Activated effector memory CD4-positive, alpha-beta T cell treated with Interleukin-2 at 50 U/mL for 16 hours (primary cell): ENCODE data around the gene RNLS.
"Not testable (repeated sequence)": the region's sequence is repeated elsewhere in the genome, so short reads cannot be mapped to it uniquely, and the experiment has no call there.

ENCODE experiments used
- DNase-seq: peaks from one replicate; pipeline ENCODE4 v3.0.0-alpha.2; 2020

Gene RNLS

DNA sequence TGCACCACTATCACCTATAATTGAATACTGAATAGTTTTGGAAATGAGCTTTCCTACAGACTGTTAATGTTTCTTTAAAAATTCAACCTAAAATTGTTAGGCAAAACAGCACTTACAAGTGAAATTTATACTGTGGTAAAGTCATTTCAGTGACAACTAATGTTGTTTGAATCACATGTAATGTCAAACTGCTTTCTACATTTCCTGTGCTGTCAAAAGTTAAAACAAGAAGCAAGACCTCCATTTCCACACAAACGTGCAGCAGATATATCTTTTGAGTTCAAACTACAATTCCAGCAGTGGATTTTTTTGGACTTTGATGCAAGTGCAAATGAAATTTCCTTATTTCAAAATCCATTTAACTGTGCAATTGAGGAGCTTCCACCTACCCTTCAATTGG, 199.8 kb downstream of the RNLS start:
- DNase-seq: no peak

DNA sequence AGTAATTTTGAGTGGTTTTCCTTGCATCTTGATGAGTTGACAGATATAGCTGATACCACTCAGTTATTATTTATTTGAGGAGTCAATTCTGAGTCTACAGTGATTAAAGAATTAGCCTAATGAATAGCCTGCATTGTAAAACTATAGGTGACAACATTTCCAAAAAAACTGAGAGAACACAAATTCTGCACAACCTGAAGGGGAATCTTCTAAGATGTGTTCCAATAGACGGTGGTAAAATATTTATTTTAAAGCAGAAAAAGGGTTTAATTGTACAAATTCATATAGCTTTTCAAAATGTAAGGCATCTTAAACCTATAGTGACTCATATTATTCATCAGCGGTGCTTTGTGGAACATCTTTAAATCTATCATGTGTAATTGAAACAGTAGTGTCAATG, 200.4 kb downstream of the RNLS start:
- DNase-seq: no peak

DNA sequence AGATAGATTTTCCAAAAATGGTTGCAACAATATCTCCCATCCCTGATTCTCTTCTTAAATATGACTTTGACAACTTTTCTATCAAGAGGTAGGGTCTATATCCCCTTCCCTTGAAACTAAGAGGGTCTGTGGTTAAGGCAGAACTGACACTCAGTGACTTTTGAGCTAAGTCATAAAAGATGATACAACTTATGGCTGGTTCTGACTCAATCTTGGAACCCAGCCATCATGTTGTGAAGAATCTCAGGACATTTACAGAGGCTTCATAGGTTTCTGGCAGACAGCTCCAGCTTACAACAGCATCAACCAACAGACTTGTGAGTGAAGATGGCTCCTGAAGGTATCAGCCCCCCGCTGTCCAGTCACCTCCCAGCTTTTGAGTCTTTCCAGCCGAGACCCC, 203.5 kb downstream of the RNLS start:
- no peak for DNase-seq

DNA sequence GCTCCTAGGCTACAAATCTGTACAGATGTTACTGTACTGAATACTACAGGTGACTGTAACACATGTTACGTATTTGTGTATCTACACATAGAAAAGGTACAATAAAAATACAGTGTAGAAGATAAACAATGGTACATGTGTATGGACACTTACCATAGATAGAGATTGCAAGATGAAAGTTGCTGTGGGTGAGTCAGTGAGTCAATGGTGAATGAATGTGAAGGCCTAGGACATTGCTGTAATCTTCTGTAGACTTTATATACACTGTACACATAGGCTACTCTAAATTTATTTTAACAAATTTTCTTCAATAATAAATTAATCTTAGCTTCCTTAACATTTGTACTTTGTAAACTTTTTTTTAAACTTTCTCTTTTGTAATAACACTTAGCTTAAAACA, 205.6 kb downstream of the RNLS start:
- no peak for DNase-seq

DNA sequence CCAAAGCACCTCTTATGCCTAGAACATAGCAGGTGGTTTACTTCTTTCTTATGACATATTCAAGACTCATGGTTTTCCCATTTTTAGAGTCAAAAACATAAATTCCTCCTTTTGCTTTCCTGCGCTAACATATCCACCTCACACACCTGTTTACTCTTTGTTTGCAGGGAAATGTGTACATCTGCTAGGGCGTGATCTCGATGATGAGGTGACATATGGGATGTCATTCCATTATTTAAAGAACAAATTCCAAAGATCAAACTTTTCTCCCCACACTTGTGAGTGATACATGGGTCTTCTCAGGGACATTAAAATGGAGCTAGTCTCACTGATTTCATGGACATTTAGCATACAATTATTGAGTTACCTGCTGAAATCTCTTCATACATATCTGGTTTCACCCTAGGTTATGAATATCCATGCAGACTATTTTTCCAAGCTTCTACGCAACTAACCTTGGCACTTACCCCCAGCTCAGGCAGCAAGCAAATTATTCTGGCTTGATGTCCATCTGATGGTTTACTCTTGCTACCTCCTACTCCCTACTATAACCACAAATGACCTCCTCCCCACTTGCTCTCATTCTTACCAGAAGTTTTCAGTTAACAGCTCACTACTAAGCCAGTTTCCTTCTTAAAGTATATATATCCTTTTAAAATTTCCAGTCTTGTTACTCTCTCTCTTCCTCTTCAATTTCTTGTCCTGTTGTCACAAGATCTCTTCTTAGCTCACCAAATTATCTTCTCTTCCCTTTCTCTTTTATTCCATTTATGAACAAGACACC, 208.5 kb downstream of the RNLS start:
- no peak for DNase-seq

DNA sequence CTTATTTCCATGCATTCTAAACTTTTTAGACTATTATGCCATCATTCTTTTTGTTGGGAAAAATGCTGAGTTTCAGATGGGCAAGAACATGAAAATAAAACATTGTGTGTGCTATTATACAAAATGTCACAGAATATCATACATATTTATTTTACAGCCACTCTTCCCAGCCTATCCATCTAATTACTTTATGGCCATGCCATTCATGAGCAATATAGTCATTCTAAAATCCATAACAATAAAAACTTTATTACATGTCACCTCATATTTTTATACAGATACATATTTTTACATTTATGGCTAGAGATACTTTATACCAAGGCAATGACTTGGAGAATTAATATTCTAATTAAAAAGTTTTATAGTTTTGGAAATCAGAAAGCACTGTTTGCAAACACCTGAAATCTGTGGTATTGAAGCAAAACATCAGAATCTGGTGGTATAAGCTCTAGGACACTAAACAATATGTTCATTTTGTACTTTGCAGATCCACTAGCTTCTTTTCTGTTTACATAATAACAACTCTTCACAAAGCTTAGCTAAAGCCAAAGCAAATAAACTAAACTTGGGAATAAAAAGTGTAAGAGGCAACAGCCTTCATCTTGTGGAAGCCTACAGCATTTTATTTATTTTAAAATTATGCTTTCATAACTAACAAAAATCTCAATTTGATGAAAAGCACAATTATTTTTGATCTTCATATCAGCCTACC, 210.1 kb downstream of the RNLS start:
- DNase-seq: no peak

DNA sequence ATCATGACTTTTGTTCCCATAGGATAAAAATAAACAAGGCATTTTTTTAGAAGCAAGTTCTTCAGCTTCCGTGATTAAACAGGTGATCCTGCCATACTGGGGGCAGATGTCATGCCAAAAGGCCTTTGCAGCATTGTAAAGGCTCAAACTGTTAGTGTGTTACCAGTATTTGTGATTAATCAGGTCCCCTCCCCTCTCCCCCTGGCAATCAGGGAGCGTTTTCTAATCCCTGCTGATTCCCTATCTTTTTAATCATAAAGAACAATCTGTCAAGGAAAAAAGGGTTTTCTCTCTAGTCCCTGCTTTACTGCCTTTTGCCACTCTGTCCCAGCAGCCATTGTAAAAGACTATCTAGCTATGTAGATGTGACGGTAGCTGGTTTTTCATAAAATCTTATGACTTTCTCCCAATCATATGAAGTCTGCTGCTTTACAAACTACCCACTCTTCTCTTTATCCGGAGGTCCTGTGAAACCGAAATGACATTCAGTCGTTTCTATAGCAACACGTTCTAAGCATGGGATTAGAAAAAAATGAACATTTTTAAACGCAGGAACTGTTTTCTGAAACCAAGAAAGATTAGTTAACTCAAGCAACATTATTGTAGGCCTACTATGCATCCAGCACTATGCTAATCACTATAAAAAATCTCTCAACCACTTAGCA, 210.9 kb downstream of the RNLS start:
- no peak for DNase-seq

DNA sequence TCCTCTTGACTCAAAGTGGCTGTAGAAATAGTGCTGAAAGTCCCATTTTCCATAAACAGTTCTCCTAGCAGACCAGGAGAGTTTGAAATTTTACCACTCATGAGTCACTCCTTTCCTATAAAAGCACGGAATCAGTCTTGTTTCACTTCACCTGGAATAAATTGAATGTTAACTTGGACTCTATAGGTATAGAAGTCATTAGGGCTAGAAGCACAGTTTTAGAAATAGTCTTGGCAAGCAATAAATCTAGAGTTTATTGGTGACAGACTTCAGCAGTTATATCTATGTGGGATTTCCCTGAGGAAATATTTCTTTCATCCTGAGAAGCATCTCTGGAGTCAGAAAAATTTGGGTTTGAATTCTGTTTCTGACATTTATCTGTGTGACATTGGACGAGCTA, 212.4 kb downstream of the RNLS start:
- DNase-seq: no peak

DNA sequence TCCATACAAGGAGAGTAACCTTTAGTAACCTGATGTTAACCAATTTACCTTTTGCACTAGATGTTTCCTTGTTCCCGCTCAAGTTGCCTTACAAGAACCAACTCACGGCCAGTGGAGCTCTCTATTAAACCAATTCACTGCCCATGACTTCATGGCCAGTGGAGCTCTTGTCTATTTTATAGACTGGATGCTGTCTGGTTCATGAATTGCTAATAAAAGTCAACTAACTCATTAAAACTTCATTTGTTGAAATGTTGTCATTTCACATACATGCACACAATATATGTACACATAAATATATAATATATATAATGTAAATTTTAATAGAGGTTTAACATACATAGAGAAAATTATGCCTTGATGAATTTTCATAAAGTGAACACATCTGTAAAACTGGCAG, 216.3 kb downstream of the RNLS start:
- DNase-seq: no peak

DNA sequence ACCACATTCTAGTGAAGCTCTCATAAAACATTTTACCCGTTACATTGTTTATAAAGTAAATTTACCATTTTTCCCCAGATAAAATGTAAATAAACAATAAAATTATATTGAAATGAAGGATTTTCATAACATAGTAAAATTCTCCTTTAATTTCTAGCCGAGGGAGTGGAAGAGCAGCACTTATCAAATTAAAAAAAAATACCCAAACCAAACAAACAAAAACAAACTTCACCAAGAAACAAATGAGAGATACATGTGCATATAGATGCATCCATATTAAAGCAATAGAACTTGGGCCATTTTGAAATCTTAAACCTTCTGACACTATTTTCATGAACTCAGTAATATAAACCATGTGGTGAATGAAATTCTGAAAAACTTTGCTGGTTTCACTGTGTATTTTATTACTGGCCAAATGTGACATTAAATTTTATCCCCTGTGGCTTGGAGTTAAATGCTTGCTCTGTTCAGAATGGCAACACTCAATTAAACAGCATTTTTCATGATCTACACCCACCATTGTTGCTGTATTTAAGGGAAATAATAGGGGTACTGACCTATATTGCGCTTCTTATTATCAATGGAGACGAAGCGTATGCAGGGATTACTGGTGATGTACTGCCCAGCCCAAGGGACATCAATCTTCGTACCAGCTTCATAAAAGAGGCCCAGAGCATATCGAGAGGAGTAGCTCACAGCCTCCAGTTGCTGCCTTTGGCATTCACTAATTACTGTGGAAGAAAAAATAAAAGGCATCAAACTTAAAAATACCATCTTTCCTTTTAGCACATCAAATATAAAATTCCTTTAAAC, 220.9 kb downstream of the RNLS start:
- no peak for DNase-seq

DNA sequence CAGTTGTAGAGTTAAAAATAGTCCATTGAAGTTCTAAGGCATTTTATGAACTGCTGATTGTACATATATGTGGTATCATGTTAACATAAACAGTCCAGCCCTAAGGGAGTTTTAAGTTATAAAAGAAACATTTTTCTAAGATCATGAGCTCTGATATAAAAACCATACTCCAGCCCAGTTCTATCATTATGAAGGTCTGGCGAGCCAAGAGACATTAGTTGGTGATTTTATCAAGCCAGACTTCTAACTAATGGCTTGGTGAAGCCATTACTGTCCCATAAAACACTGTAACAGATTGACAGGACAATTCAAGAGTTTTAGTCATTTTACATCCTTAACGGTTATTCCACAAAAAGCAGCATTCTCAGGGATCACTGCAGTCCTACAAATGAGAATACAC, 221.6 kb downstream of the RNLS start:
- no peak for DNase-seq

DNA sequence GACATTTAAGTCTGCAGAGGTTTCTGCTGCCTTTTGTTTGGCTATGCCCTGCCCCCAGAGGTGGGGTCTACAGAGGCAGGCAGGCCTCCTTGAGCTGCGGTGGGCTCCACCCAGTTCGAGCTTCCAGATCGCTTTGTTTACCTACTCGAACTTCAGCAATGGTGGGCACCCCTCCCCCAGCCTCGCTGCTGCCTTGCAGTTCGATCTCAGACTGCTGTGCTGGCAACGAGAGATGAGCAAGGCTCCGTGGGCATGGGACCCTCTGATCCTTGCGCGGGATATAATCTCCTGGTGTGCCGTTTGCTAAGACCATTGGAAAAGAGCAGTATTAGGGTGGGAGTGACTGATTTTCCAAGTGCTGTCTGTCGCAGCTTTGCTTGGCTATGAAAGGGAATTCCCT, 227.4 kb downstream of the RNLS start:
- DNase-seq: not testable (repeated sequence)

DNA sequence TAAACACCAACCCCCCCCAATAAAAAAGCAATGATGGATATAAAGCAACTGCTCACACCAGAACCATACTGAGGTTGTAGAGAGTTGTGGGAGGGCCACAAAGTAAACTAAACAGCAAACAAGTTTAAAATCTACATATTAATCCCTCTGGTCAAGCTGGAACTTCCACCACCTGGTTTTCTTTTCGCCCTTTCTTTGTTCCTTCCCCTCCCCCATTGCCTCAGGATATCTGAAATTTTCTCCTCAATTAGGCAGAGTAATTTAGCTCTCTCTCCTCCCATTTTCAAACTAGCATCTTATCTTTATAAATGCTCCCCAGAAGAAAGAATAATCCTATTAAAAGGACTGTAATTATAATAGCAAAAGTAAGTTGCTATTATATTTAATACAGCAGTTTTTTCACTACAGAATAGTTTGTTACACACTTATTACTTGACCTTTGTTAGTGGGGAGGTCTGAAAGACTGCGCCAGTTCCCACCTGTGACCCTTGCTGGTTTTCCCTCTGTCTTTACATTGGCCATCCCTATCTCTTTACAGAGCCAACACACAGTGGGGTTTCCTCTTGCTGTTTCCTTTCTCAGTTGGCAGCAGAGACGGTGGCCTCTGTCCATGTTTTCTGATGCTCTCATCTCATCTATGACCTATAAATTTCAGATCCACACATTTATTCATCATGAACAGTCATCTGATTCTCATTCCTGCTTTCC, 235.4 kb downstream of the RNLS start:
- no peak for DNase-seq

DNA sequence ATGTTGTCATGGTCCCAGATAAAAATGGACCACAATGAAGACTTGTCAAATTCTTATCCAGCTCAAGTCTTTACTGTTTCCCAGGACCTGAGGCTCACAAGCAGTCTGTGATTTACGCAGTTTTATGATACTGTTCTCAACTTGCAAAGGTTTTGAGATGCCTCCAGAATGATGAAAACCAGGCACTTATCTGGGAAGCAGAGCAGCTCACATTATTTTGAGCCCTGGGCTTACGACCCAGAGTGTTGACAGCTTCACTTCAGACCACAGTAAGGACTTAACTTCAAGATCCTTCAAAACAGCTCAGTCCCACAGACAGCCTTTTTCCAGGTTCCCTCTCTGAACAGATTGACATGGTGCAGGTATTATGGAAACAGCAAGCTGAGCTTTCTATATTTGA, 236.1 kb downstream of the RNLS start:
- DNase-seq: no peak

DNA sequence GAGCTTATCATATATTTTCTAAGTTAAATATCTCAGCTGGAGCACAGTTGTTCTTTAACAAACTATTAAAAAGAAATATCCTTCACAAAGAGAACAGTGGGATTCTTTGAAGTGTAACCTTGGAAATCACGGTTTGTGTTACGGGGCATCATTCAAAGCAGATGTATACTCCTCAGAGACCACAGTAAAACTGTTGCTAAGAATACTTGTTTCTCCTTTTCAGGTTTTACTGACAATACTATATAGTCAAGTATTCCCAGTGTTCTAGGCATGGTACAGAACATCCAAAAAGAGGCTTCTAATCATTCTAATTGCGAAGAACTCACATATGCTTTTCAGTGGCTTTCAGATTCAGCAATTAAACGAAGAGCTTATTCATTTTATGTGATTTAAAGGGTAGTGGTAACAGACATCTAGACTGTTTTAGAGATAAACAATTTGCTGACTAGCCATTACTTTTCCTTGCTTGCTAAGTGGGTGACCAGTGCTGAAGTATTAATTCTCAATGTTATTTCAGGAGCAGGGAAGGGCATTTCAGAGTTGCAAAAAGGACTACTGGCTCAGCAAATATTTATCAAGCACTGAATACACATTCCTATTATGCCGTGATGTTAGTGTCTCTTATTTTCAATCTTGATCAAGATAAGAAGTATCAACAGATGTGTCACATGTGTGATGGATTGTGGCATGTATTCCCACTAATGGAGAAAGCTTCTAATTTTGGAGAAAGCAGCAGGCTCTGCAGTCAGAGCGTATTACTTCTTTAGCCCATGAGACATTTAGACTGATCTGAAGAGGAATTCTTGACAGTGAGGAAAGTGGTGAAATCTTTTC, 236.8 kb downstream of the RNLS start:
- DNase-seq: no peak

DNA sequence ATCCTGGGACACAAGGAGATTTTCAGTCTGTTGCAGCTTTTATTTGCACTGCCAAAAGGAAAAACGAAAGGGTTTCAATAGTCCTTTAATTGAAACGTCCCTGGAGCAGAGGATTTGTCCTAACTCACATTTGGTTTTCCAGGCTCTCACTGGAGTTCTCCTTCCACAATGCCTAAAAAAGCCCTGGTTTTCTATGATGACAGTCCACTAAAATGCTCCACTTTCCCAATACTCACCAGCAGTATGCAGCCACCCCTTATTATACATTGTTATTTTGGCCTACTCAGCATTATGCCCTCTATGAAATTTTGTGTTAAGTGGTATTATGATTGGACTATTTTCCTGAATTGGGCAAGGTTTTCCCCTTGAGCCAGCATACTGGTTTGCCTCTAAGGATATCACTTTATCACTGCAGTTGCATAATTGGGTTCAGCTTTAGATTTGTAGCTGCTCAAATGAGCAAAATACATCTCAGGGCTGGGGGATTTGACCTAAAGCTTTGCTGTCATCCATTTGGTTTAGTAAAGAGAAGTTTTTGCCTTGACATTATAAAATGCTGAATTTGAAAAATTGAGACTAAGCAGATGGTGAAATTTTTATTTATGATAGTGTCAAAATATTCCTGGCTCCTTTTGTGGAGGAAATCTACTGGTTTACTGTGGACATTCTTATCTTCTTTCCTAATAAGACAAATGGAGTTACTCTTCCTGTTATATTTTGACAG, 239.2 kb downstream of the RNLS start:
- DNase-seq: no peak

DNA sequence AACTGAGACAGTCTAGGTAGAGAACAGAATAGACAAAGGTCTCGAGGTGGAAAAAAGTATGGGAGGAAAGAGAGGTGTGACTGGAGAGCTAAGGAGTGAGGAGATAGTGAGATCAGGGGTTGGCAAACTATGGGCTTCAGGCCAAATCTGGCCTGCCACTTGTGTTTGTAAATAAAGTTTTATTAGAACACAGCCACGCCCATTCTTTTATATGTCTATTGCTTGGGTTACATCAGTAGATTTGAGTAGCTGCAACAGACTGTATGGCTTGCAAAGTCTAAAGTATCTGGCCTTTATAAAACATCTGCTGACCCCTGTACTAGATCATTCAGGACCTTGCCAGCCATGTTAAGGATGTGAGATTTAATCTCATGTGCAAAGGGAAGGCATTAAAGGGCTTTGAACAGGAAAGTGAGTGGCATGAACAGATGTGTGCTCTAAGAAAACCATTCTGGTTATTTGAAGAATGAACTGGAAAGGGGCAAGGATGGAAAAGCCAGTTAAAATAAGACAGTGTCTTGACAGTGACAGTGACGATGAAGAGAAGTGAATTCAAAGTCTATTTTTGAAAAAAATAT, 240.3 kb downstream of the RNLS start:
- DNase-seq: no peak

DNA sequence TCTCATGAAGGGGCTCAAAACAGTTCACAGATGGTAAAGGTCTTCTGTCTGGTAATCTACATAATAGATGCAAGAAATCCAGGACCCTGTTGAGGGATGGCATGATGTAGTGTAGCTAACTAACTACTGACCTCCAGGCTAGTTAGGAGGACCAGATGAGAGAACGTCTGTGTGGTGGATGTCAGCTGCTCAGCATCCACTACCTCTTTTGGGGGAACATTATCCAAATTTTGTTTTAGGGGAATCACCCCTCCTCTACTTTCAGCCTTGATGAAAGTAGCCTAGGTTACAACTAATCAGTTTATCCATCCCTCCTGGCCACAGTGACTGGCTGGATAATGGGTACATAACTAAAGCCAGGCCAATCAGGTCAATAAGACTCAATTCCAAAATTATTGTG, 246.0 kb downstream of the RNLS start:
- DNase-seq: no peak

DNA sequence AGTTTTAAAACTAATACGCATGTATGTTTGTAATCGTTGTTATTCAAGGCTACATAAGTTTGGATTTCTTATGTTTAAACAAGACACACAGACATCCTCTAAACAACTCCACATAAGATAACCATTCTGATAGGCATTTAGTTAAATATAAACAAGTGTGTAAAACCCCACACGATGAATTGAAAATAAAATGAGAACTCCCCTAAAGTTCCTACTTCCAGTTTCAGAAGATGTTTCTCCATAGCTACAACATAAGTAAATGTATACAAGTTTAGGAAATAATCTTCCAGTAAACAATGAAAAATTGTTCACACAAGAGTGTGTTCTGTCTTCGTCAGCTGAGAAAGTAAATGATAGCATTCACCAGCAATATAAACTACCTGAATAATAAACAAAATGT, 246.8 kb downstream of the RNLS start:
- DNase-seq: no peak

DNA sequence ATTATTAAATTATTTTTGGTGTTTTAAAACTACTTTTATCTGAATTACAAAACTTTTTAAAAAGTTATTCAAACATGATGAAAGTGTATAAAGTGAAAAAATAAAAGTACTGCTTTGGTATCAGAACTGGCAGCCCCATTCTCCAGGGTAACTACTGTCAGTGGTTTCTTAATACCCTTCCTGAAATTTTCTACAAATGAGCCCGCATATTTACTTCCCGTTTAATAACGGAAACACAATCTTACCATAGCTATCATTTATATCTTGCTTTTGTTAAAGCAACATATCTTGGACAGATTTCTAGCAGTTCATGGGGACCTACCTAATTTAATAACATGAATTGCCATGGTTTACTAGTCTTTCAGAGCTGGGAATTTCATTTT, 249.9 kb downstream of the RNLS start:
- no peak for DNase-seq
